Cortex of kidney (tissue), 1 donor: ENCODE data around the gene WAPL.

ENCODE experiments used
- DNase-seq: peaks from one replicate; lab custom pipeline; 2025; lab: John Stamatoyannopoulos, UW

The WAPL gene

DNA sequence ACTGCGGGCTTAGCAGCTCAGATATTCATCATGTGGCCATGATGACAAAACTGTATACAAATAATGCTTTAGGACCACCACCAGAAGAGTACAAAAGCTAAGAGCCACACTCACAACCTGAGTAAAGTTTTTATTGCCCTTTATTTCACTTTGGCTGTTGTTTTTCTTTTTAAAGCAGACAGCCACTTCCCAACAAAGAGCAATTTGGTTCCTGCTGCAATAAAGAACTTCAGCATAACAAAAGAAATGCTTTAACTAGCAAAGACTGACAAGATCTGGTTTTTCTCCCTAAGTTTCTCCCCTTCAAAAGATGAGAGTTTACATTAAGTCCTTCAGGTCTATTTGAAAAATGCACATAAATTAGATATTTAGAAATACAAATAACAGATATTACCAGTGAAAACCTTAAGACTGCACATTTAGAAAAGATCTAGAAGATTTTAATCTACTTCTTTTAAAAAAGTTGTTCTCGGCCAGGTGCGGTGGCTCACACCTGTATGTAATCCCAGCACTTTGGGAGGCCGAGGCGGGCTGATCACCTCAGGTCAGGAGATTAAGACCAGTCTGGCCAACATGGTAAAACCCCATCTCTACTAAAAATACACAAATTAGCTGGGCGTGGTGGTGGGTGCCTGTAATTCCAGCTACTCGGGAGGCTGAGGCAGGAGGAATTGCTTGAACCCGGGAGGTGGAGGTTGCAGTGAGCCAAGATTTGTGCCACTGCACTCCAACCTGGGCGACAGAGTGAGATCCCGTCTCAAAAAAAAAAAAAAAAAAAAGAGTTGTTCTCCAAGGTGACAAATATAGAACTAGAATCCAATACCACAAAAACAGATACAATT is 59.4 kb downstream of the WAPL start:
- no peak for DNase-seq

DNA sequence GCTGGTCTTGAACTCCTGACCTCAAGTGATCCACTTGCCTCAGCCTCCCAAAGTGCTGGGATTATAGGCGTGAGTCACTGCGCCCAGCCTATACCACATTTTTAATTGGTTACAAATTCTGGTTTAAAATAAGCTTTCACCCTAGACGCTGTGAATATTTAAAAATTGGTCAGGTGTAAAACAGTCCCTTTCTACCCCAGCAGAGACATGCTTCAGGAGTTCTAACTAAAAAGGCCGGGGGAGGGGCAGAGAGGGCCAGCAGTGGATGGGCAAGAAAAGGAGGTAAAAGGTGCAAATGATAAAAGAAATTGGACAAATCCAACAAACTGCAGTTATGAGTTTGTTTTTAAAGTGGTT is 70.0 kb downstream of the WAPL start:
- no peak for DNase-seq

DNA sequence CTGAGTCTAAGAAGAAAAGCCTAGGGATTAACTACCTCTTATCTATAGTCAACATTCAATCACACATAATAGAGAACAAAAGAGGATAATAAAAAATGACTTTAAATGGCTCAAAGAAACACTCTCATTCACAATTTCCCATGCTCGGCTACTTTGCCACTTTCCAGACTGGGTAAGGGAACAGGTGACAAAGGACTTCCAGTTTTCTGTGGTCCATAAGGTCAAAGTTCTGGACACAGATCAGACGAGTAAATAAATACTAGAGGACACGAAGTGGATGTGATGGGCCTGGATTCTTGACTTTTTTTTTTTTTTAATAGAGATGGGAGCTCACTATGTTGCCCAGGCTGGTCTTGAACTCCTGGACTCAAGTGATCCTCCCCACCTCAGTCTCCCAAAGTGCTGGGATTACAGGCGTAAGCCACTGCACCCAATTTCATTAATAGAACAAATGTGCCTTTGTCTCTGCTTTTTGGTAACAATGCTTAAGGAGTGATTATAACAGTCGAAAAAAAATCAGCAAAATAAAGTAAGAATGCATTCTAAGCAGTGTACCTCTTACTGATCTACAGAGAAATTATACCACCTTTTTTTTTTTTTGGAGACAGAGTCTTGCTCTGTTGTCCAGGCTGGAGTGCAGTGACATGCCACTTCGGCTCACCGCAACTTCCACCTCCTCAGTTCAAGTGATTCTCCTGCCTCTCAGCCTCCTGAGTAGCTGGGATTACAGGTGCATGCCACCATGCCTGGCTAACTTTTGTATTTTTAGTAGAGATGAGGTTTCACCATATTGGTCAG is 70.6 kb downstream of the WAPL start:
- no peak for DNase-seq

DNA sequence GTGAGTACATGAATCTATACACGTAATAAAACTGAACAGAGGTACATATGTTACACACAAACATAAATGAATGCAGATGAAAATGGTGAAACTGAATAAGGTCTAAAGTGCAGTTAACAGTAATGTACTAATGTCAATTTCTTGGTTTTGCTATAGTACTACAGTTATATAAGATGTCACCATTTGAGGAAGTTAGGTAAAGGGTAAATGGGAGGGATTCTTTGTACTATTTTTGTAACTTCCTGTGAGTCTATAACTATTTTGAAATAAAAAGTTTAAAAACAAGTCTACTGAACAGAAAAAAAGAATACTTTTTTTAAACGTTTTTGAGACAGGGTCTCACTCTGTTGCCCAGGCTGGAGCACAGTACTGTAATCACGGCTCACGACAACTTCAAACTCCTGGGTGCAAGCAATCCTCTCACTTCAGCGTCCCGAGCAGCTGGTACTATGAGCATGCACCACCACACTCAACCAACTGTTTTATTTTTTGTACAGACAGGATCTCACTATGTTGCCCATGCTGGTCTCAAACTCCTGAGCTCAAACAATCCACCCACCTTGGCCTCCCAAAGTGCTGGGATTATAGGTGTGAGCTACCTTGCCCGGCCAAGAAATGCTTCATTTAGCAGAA is 71.5 kb downstream of the WAPL start:
- no peak for DNase-seq

DNA sequence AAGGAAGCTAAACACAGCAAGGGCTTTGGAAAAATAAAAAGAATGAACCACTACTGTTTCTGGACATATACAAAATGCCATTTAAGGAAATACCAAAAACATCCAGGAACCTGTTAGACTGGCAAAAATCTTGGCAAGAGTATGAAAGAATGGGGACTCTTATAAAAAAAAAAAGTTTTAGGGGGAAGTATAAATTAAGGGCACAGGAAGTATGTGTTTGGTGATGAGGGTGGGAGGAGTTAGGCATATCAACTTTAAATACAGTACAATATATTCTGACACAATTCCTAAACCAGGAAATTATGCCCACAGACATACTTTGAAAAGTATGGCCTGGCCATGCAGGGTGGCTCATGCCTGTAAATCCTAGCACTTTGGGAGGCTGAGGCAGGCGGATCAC is 74.2 kb downstream of the WAPL start:
- no peak for DNase-seq

DNA sequence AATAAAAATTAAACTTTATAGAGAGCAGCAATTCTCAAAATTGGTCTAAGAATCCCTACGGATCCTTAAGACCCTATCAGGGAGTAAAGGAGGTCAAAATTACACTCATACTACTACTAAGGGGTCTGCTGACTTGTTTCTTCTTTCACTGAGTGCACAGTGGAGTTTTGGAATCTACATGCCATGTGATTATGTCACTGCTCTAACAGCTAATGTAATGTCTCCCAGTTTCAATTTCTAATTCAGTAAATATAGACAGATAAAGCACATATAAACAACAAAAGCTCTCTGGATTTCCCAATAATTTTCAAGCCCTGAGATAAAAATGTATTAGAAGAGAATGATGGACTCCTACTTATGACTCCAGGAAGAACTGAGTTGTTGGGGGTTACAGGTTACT is 74.6 kb downstream of the WAPL start:
- DNase-seq = no peak

DNA sequence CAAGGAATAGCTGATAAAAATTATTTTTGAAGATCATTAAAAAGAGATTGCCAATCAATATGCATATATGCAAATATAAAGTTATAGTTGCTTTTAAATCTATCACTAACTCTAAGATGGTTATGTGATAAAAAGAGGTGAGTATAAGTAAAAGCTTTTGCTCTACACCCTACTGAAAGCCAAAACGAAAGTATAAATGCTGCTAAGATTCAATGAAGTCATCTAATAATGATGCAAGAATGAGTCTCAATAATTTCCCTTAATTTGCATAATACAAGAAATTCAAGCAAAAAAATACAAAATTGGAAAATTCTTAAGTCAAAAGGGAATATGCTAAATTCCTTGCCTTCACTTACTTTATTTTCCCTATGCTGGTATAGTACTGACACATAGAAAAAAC is 75.2 kb downstream of the WAPL start:
- DNase-seq = no peak

DNA sequence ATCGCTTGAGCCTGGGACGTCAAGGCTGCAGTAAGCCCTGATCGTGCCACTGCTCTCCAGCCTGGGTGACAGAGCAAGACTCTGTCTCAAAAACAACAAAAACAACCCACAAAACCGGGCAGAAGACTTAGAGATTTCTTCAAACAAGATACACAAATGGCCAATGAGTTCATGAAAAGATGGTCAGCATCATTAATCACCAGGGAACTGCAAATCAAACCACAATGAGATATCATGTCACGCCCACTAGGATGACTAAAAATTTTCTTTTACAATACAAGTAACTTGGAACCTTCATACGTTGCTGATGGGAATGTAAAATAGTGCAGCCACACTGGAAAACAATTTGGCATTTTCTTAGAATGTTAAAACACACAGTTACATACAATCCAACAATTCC is 77.7 kb downstream of the WAPL start:
- no peak for DNase-seq

DNA sequence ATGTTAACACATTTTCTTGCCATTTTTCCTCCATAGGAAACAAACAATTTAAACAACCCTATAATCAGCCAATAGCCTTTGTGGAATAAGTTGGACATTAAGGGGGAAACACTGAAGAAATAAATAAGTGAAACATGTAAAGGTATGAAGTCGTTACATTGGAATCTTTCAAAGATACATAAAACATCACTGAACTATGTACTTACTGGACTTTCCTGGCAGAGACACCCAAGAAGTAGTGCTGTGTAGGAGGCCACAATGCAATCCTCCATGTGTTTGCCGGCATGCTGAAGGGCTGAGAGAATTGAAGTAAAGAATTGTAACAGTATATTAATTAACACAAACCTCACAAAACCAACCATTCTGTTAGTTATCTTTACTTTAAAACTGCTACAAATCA is 78.5 kb downstream of the WAPL start:
- DNase-seq = no peak

DNA sequence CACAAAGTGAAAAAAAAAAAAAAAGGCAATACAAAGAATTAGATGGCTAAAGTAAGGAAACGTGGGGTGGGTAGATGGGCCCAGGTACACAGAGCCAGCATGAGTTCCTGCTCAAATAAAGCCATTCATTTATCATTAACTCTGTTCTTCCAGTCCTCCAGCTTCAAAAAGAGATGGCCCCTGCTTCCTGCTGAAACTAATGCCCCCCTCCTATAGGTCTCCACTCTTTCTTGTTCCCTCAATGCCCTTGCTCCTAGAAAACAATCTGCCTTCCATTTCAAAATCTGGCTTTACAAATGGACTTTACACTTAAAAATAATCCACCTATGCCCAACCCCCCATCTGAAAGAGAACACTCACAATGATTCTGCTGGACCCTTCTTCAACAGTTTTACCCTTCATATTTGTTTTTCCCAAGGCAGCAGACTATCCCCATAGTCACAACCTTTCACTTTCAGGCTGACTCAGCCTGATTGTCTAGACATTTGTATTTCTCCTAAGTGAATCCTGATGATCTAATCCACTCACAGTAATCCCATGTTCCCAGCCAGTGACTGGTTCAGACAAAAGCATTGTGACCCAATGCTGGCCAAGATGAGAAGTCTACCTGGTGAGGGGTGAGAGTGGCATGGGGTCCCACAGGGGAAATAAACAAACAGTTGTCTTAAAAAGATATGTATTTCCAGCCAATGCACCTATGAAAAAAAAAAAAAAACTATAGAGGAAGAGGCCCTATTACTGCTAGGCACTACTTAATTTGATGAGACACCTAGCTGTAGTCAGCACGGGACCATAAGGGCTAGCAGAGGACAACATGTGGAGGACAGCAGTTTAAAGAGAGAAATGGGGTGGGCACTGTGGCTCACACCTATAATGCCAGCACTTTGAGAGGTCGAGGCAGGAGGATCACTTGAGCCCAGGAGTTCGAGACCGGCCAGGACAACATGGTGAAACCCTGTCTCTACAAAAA is 80.4 kb downstream of the WAPL start:
- no peak for DNase-seq

DNA sequence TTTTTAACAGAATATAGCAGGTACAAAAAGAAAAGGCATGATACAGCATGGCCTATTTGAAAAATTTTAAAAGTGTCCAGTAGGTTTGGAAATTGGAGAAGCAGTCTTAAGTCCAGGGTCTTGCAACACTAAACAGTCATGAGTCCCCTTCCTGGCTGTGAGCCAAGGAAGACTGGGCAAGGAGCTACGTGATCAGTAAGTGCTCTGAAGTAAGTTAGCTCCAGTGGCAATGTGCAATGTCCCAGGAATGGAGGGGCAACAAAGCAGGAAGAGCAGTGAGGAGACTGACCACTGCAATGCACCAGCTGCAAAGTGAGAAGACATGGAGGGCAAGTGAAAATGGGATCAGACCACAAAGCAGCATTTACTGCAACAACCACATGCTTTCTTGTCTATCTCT is 82.0 kb downstream of the WAPL start:
- DNase-seq = no peak

DNA sequence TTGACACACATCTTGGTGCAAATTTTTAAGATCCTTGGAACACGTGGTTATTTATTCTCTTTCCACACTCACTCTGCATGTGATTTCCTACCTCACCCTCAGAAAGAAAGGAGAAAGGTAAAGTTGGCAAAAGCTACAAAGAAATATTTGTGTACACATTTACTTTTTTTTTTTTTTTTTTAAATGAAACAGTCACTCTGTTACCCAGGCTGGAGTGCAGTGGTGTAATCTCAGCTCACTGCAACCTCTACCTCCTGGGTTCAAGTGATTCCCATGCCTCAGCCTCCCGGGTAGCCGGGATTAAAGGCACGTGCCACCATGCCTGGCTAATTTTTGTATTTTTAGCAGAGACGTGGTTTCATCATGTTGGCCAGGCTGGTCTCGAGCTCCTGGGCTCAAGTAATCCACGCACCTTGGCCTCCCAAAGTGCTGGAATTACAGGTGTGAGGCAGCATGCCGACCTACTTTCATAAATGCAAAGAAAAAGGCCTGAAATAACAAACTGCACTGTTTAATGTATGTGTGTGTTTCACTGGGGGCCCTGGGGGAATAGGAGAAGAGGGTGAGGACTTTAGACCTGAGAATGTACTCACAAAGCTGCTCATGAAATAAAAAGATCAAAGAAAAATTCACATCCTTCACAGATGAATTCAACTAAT is 83.4 kb downstream of the WAPL start:
- no peak for DNase-seq

DNA sequence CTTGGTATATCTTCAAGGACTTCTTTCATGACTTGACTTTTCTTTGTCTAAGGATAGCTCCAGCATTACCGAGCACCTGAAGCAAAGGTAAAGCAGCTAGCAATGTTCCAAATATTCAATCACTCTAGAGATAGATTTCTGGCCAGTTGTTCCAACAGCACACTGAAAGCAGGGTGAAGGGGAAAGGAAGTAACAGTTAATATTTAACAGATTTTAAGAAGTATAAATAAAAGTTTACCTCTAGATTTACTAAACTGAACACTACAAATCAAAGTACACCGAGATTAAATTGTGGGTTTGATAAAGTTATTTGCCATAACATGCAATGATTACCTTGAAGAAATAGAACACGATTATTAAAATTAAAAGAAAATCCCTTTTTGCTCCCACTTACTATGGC is 84.1 kb downstream of the WAPL start:
- no peak for DNase-seq

DNA sequence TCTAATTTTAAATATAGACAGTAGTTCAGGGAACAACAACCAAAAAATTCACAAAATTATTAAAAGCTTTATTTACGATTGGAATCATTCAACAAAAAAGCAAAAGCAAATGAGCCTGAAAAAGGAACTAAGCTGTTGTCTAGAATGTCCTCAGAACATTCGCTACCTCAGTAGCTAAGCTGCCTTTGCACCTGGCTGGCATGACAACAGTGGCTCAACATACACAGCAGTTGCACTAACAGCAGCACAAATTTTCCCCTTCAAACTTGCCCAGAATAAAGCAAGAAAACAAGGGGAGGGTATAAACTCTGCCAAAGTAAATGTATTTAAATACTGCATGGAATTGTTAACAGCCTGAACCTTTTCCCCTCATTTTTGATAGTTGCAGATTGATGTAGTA is 84.6 kb downstream of the WAPL start:
- no peak for DNase-seq

DNA sequence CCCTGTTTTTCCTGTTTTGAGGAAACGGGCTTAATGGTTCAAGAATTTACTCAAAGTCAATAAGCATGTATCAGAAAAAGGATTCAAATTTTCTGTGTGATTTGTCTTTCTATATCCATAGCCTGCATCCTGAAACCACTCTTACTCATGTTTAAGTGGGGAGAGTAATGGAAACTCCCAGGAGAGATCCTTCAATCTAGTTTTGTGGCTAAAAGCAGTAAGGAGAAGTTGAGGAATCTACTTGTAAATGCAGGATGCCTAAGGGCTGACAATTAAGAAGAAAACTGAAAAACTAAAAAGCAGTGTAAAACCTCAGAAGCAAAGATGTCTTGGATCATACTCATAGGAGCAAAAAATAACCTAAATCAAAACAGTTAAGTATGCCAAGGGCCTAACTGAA is 86.9 kb downstream of the WAPL start:
- DNase-seq = no peak

DNA sequence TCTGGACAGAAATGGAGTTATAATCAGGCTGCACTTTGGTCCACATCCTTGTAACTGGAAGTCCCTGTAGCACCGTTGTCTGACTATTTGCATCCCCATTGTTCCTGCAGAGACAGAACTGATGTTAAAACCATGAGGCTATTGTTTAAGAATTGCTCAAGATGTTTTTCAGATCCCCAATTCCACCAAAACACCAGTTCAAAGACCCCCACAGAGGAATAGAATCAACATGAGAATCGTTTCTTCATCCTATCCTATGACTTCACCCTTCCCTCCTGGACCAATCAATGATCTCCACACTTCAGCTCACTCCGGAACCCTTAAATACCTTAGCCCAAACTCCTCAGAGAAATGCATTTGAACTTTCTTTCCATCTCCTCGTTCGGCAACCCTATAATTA is 97.9 kb downstream of the WAPL start:
- no peak for DNase-seq

DNA sequence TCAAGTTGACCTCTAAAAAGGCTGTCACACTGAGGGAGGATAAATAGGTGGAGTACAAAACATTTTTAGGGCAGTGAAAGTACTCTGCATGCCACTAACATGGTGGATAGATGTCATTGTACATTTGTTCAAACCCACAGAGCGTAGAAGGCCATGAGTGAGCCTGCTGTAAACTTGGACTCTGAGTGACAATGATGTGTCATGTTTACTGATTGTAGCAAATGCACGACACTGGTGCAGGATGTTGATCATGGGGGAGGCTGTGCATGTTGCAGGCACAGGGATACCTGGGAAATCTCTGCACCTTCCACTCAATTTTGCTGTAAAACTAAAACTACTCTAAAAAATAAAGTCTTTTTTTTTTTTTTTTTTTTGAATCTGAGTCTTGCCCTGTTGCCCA is 102.5 kb downstream of the WAPL start:
- DNase-seq = no peak

DNA sequence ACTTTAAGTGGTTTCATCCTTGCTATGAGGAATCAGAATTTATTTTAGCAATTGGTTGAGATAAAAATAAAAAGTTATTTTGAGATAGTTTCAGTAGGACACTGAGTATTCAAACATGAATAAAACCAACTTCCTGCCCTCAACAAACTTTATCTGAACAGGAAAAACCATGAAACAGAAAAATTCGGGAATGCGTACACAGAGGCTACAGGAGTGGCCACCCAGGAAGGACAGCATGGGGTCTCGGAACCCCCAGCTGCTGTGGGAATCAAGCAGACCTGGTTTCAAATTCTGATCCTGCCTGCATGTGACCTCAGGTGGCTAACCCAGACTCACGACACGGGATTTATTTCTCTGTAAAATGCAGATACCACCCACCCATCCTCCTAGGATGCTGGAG is 106.0 kb downstream of the WAPL start:
- DNase-seq = no peak

DNA sequence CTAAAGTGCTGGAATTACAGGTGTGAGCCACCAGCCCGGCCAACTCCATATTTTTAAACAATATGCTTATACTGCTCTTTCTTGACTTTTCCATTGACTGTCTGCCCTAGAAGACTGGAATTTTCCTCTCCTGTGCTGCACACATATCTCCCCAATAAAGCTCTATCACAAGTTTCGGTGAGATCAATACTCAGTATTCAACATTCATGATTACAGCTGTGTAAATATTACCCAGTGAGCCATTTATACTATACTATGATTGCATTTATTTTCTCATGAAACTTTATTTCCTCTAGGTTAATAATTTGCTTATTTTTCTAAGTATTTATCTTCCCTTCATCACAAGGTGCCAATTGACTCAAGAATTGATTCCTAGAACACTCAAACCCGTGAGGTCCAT is 106.5 kb downstream of the WAPL start:
- DNase-seq = no peak

DNA sequence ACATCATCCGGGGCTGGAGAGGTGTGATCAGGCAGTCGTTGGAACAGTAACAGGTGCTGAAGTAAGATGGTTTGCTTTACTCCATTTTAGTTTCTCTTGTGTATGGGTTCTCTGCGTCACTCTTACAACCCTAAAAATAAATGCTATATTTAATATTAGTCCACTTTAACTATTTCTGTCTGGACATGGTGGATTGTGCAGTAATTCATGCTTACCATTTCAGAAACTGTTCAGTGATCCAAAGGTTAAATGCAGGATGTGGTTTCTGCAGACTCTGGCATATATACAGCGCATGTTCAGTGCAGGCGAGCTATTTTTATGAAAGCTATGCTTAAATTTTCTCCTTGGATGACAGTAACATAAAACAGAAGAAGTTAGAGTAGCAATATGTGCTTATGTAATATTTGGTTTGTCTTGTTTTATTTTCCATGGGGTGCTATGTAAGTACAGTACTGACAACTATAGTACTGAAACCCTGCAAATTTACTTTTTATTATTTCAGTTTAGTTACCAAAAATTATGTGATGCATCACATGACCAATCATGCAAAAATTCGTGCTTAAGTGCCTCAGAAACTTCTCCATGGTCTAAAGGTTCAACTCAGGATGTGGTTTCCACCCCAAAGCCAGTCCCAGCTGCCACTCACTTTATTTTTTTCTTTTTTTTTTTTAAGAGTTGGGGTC is 108.4 kb downstream of the WAPL start:
- DNase-seq = no peak
